Astrocyte (in vitro differentiated cells and primary cell): ENCODE data around the gene MAGEA2B. TPM values are rescaled to one million over a fixed set of nuclear protein-coding genes. Genes with fewer than 3 reads are reported as not detected.
"Not testable (repeated sequence)": the region's sequence is repeated elsewhere in the genome, so short reads cannot be mapped to it uniquely, and the experiment has no call there.

Experiments
- DNase-seq: peaks from one replicate; pipeline ENCODE4 v3.0.0-alpha.2; 2010; ENCODE audit warnings: low read depth
- FAIRE-seq: peaks from 2 replicates; lab custom pipeline; 2011; peaks lifted over from hg19 to GRCh38; lab: Jason Lieb, UNC
- H2AFZ ChIP-seq: 2 replicates; pipeline ENCODE4 v1.6.0; 2012; ENCODE audit warnings: low read depth, low read length, inconsistent platforms
- H3K27ac ChIP-seq: 2 replicates; pipeline ENCODE4 v1.5.1; 2011; ENCODE audit warnings: low read depth, low read length, inconsistent platforms
- H3K27me3 ChIP-seq: 2 replicates; pipeline ENCODE4 v1.6.0; 2011; ENCODE audit warnings: low read length, inconsistent platforms; ENCODE audit not compliant: insufficient read depth
- H3K36me3 ChIP-seq: 2 replicates; pipeline ENCODE4 v1.5.1; 2011; ENCODE audit warnings: low read length, inconsistent platforms; ENCODE audit not compliant: insufficient read depth
- H3K4me1 ChIP-seq: 2 replicates; pipeline ENCODE4 v1.5.1; 2011; ENCODE audit warnings: low read length, inconsistent platforms; ENCODE audit not compliant: insufficient read depth
- H3K4me2 ChIP-seq: 2 replicates; pipeline ENCODE4 v1.6.0; 2012; ENCODE audit warnings: low read length, inconsistent platforms
- H3K4me3 ChIP-seq: 2 replicates; pipeline ENCODE4 v1.5.1; 2011; ENCODE audit warnings: low read depth, mild to moderate bottlenecking, low read length, inconsistent platforms; ENCODE audit not compliant: insufficient read depth
- H3K79me2 ChIP-seq: 2 replicates; pipeline ENCODE4 v1.6.0; 2012; ENCODE audit warnings: mild to moderate bottlenecking, low read length, inconsistent platforms; ENCODE audit not compliant: insufficient read depth
- H3K9ac ChIP-seq: 2 replicates; pipeline ENCODE4 v1.6.0; 2012; ENCODE audit warnings: mild to moderate bottlenecking, low read length, inconsistent platforms
- H3K9me3 ChIP-seq: 2 replicates; pipeline ENCODE4 v1.5.1; 2012; ENCODE audit warnings: low read depth, mild to moderate bottlenecking, low read length, inconsistent platforms; ENCODE audit not compliant: insufficient read depth
- H4K20me1 ChIP-seq: 2 replicates; pipeline ENCODE4 v1.6.0; 2012; ENCODE audit warnings: low read length, inconsistent platforms; ENCODE audit not compliant: insufficient read depth
- H3K27ac Mint-ChIP-seq: one replicate; pipeline ENCODE4 v1.8.0; 2021; ENCODE audit warnings: mild to moderate bottlenecking, mixed read lengths; ENCODE audit not compliant: unreplicated experiment
- H3K27me3 Mint-ChIP-seq: one replicate; pipeline ENCODE4 v1.8.0; 2021; ENCODE audit warnings: low read depth, mixed read lengths; ENCODE audit not compliant: unreplicated experiment
- H3K36me3 Mint-ChIP-seq: one replicate; pipeline ENCODE4 v1.8.0; 2021; ENCODE audit warnings: low read depth, mixed read lengths; ENCODE audit not compliant: unreplicated experiment
- H3K4me1 Mint-ChIP-seq: one replicate; pipeline ENCODE4 v1.8.0; 2021; ENCODE audit warnings: low read depth, mixed read lengths; ENCODE audit not compliant: unreplicated experiment
- H3K4me3 Mint-ChIP-seq: one replicate; pipeline ENCODE4 v1.8.0; 2021; ENCODE audit warnings: mild to moderate bottlenecking, moderate library complexity, mixed read lengths; ENCODE audit not compliant: unreplicated experiment
- H3K9me3 Mint-ChIP-seq: one replicate; pipeline ENCODE4 v1.8.0; 2021; ENCODE audit warnings: mild to moderate bottlenecking, mixed read lengths; ENCODE audit not compliant: unreplicated experiment
- total RNA-seq: library from RNA; stranded (reverse); gene quantifications from 2 replicates; pipeline ENCODE4 v1.2.1, GENCODE V29; 2021

MAGEA2B gene
- total RNA-seq, 1 donor from 2014 or later, result 1.2 TPM

DNA sequence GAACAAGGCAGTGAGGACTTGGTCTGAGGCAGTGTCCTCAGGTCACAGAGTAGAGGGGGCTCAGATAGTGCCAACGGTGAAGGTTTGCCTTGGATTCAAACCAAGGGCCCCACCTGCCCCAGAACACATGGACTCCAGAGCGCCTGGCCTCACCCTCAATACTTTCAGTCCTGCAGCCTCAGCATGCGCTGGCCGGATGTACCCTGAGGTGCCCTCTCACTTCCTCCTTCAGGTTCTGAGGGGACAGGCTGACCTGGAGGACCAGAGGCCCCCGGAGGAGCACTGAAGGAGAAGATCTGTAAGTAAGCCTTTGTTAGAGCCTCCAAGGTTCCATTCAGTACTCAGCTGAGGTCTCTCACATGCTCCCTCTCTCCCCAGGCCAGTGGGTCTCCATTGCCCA is 14.0 kb upstream of the MAGEA2B start:
- DNase-seq, FAIRE-seq, H3K9me3 ChIP-seq, H2AFZ ChIP-seq, H4K20me1 ChIP-seq, H3K4me3 ChIP-seq, H3K4me1 Mint-ChIP-seq, H3K4me2 ChIP-seq, H3K27ac Mint-ChIP-seq, H3K4me3 Mint-ChIP-seq, H3K79me2 ChIP-seq, H3K27me3 Mint-ChIP-seq, H3K4me1 ChIP-seq, H3K27me3 ChIP-seq, H3K9me3 Mint-ChIP-seq, H3K27ac ChIP-seq, H3K36me3 ChIP-seq, H3K9ac ChIP-seq, H3K36me3 Mint-ChIP-seq: not testable (repeated sequence)

DNA sequence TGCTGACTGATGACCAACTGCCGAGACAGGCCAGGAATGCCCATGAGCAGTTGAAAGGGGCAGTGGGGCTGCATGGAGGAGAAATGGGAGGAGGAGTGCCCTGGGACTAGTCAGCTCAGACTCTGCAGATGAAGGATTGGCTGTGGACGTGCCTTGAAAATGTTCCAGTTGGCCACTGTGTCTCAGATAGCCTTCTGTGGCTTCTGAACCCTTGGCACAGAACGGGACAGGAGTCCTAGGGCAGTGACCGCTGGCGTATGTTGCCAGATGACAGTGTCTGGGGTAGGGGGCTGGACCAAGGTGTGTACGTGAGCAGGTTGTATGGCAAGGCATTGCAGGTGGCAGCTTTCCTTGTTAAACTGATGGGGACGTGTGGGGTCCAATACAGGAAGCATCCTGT is 7.9 kb upstream of the MAGEA2B start:
- not testable (repeated sequence) for H2AFZ ChIP-seq, H3K4me3 ChIP-seq, H3K9ac ChIP-seq, H3K4me3 Mint-ChIP-seq, H3K27me3 ChIP-seq, H3K4me1 ChIP-seq, FAIRE-seq, H3K4me2 ChIP-seq, DNase-seq, H3K4me1 Mint-ChIP-seq, H3K27ac ChIP-seq, H3K79me2 ChIP-seq, H3K36me3 ChIP-seq, H4K20me1 ChIP-seq, H3K9me3 Mint-ChIP-seq, H3K27ac Mint-ChIP-seq, H3K27me3 Mint-ChIP-seq, H3K36me3 Mint-ChIP-seq, H3K9me3 ChIP-seq

GRCh38 chrX:152709173-152709572 is 5.3 kb upstream of the MAGEA2B start, which contains the start of gene CSAG2:
TSS of gene CSAG2 (minus strand) at chrX:152709273. CDS start at chrX:152709112, 161 bp downstream.
- not testable (repeated sequence) for H3K27ac ChIP-seq, H3K79me2 ChIP-seq, H4K20me1 ChIP-seq, H3K27me3 ChIP-seq, H3K4me3 Mint-ChIP-seq, H3K27ac Mint-ChIP-seq, H2AFZ ChIP-seq, H3K36me3 Mint-ChIP-seq, H3K36me3 ChIP-seq, H3K27me3 Mint-ChIP-seq, H3K4me3 ChIP-seq, H3K9me3 ChIP-seq, H3K9me3 Mint-ChIP-seq, H3K4me1 Mint-ChIP-seq, FAIRE-seq, H3K4me2 ChIP-seq, H3K9ac ChIP-seq, H3K4me1 ChIP-seq, DNase-seq

DNA sequence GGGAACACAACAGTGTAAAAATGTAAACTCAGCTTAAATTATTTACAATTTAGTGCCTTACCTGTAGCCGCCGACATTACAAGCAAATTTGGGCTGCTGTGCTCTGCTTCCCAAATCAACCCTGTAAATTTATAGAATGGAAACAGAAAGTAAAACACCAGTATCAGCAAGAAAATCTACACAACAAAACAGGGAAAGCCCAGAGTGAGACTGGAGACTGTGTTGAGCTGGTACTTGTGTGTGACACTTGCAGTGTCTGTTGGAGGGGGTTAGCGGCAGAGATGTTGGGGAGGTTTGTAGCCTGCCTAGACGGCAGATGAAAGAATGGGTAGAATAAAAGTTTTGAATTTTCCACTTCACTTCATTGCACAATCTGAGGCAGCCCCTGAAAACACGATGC is 1.2 kb upstream of the MAGEA2B start:
- DNase-seq, H3K27me3 ChIP-seq, H4K20me1 ChIP-seq, H3K27me3 Mint-ChIP-seq, H3K79me2 ChIP-seq, H3K4me3 Mint-ChIP-seq, H3K36me3 Mint-ChIP-seq, H3K4me1 ChIP-seq, H3K36me3 ChIP-seq, H3K4me1 Mint-ChIP-seq, H3K9me3 Mint-ChIP-seq, H3K4me2 ChIP-seq, H3K27ac Mint-ChIP-seq, H3K27ac ChIP-seq, H3K4me3 ChIP-seq, H3K9ac ChIP-seq, H2AFZ ChIP-seq, H3K9me3 ChIP-seq: not testable (repeated sequence)
- FAIRE-seq, result peak; percentile 100
